GM12891 (cell line): ENCODE data around the gene ZNF514.

Experiments
- DNase-seq: peaks from one replicate; pipeline ENCODE4 v3.0.0; 2011; ENCODE audit warnings: low spot score; ENCODE audit not compliant: insufficient read length
- FAIRE-seq: peaks from 2 replicates; lab custom pipeline; 2011; peaks lifted over from hg19 to GRCh38; lab: Jason Lieb, UNC
- PAX5 ChIP-seq: IDR thresholded peaks from 2 replicates; pipeline ENCODE4 v1.6.1; 2011; ENCODE audit warnings: low read length, moderate library complexity, mild to moderate bottlenecking; ENCODE audit not compliant: insufficient read depth, severe bottlenecking
- POLR2A ChIP-seq: IDR thresholded peaks from 2 replicates; pipeline ENCODE4 v1.6.1; 2011; ENCODE audit warnings: low read depth, low read length, control low read depth
- POLR2AphosphoS5 ChIP-seq: IDR thresholded peaks from 2 replicates; pipeline ENCODE4 v1.6.1; 2011; ENCODE audit warnings: low read depth, low read length, control low read depth
- POU2F2 ChIP-seq: IDR thresholded peaks from 2 replicates; pipeline ENCODE4 v1.6.1; 2011; ENCODE audit warnings: low read depth, mild to moderate bottlenecking, control low read depth, low read length, moderate library complexity
- SPI1 ChIP-seq: IDR thresholded peaks from 2 replicates; pipeline ENCODE4 v1.6.1; 2011; ENCODE audit warnings: low read depth, low read length, control low read depth
- TAF1 ChIP-seq: IDR thresholded peaks from 2 replicates; pipeline ENCODE4 v1.6.1; 2011; ENCODE audit warnings: low read depth, low read length, control low read depth

The ZNF514 gene

DNA sequence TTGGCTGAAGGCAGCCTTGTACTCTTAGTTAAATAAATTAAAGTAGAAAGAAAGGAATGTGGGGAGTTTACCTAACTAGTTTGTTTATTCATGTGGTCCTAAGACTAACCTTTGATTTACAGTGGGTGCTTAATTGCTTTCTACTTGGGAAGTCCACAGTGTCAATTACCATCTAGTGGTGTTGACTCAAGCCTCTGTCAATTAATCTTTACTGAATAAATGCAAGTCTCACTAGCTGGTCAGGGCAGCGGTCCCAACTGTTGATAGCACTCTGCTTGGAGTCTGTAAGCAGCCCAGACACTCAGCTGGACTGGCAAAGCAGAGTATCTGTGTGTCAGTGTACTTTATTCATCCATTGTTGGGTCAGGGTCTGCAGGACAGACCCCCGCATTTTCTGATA, 15.8 kb downstream of the ZNF514 start:
- DNase-seq (no peak), FAIRE-seq (no peak)
- no peak for TF ChIP-seq POLR2A
- TF ChIP-seq POLR2AphosphoS5: no peak
- no peak for TF ChIP-seq PAX5
- no peak for TF ChIP-seq POU2F2
- no peak for TF ChIP-seq TAF1
- TF ChIP-seq SPI1: no peak

DNA sequence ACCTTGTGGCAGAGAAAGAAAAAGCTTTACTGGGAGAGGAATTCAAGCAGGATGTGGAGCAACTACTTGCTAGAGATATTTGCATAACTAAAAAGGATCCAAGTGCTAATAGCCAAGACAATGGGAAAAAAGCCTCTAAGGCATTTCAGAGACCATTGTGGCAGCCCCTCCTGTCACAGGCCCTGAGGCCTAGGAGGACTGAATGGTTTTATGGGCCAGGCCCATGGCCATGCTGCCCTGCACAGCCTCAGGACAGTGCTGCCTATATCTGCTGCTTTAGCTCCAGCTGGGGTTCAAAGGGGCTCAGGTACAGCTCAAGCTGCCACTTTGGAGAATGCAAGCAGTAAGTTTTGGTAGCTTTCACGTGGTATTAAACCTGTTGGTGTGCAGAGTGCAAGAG, 20.9 kb downstream of the ZNF514 start:
- DNase-seq (no peak), FAIRE-seq (no peak)
- TF ChIP-seq TAF1: no peak

DNA sequence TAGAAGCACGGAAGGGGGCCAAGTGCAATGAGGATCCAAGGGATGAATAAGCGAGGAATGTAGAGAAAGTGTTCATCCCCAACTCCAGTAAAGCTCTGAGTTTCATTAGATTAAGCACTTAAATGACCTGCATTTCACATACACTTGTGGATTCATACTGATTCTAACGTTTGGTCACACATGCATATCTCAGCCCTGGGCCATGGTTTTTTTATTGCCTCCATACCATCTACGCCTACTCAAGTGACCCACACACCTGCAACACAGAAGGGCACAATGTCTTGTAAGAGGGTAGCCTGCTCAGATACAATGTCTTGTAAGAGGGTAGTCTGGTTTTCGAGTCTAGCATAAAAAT, 37.5 kb downstream of the ZNF514 start:
- TF ChIP-seq PAX5 (no peak), POLR2AphosphoS5 (no peak), POLR2A (no peak), TAF1 (no peak), SPI1 (no peak), POU2F2 (no peak)
- FAIRE-seq (peak; percentile 31), DNase-seq (peak; percentile 3)

DNA sequence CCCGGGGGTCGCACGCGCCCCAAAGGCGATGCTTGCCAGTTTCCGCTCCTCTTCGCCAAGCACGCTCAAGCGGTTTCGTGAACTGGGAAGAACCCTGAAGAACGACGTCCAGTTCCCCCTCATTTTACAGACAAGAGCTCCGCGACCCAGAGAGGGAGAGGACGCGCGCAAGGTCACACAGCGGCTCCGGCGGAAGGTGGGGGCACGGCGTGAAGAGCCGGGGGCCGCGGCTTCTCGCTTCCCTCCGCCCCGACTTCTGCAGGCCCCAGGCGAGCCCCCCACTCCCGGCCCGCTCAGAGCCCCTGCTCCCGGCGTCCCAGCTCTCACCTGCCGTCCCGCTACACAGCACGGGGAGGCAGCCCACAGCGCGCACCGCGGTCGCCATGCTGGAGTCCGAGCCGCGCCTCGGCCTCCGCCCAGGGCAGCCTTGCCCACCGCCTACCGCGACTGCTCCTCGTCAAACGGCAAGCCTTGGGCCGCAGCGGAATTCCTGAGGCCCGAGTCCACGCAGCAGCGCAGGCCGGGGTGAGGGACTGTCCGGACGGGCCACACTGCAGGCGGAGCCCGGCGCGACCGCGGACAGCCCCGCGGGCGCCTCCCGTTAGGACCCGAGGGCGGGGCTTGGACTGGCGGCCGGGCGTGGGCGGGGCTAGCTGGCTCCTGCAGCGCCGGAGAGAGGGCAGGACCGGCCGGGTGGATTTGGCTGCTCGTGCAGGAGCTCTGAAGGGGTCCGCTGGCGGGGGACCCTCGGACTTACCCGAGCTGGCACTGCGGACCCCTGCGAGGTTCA, 38.0 kb downstream of the ZNF514 start, which contains the start of gene MRPS5:
TSS of gene MRPS5 (minus strand) at position 402 of the 790 bp plus-strand sequence. CDS start at position 385, 17 bp downstream.
- FAIRE-seq: peak; percentile 76
- peak; percentile 92 for DNase-seq
- TF ChIP-seq POLR2A (peak; percentile 82), POLR2AphosphoS5 (peak; percentile 68; the same call in 1 of the 2 replicates), POU2F2 (no peak; the same call in 1 of the 2 replicates), PAX5 (peak; percentile 20), SPI1 (no peak), TAF1 (peak; percentile 85)

DNA sequence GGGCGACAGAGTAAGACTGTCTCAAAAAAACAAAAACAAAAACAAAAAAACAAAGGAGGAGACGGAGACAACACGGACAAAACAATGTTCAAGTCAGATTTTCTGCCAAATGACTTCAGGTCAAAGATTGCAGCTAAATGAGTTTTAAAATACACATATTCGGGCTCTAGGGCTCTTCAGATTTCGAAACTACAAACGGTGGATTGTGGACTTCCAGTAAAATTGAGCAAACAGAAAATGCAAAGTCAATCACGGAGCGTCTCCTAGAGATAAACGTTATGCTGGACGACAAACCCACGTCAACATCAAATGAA, 38.6 kb downstream of the ZNF514 start:
- TF ChIP-seq POU2F2 (no peak), POLR2A (no peak), SPI1 (no peak), PAX5 (no peak), TAF1 (no peak), POLR2AphosphoS5 (no peak)
- DNase-seq (no peak), FAIRE-seq (no peak)

DNA sequence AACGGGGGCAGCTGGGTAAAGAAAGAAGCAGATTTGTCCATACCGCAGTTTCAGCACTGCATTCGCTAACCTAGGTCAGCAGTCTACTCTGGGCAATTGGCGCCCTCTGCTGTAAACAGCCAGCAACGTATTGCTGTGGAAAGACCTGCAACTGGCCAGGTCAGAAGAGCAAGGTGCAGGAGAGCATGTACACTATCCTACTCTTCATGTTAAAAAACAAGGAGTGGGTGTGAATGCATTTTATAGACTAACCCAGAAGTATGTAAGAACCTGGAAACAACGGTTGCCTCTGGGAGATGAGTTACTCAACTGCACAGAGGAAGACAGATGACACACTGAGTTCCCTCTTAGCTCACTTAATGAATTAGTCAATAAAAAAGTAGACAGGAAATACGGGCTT, 44.2 kb downstream of the ZNF514 start:
- FAIRE-seq: peak; percentile 85
- no peak for TF ChIP-seq POLR2A
- peak; percentile 21 for DNase-seq

DNA sequence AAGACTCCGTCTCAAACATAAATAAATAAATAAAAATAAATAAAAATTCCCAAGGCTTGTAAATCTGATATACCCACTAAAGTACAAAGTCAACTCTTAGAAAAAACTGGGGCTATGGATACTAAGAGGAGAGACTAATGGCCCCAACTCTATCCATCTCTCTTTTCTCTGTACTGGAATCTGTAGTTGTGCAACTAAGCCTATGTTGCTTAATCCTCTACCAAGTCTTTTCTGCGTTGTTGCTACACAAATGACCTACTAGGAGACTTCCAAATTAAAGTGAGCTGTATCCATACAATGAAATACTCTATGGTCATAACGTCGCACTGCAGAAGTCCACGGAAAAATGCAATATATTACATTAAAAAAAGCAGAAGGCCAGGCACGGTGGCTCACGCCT, 46.2 kb downstream of the ZNF514 start:
- FAIRE-seq: no peak
- no peak for DNase-seq
- TF ChIP-seq PAX5 (no peak), POLR2AphosphoS5 (no peak)

DNA sequence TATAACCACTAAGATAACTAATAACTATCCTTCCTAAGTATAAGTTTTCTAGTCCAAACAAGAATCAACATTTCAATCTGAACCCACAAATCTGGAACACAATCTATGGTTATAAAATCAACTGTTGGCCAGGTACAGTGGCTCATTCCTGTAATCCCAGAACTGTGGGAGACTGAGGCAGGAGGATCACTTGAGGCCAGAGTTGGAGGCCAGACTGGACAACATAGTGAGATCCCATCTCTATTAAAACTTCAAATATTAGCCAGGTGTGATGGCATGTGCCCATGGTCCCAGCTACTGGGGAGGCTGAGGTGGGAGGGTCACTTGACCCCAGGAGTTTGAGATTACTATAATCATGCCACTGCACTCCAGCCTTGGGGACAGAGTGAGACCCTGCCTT, 49.3 kb downstream of the ZNF514 start:
- FAIRE-seq (no peak), DNase-seq (no peak)
- TF ChIP-seq POLR2AphosphoS5 (no peak), SPI1 (no peak), TAF1 (no peak), POLR2A (no peak), POU2F2 (no peak), PAX5 (no peak)

DNA sequence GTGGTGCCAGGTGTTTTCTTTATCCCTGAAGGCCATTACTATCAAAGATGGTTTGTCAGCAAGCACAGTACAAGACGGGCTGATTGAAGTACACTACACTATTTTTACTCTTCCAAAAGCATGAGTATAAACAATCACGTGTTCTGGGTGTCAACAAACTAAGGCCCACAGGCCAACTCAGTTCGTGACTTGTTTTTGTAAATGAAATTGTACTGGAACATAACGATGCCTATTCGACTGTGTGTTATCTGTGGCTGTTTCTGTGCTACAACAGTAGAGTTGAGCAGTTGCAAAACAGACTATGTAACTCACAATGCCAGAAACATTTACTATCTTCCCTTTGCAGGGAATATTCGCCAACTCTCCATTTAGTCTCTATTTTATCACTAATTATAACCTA, 50.4 kb downstream of the ZNF514 start:
- DNase-seq (no peak), FAIRE-seq (no peak)
- no peak for TF ChIP-seq POLR2AphosphoS5
- no peak for TF ChIP-seq PAX5
- no peak for TF ChIP-seq POLR2A
- TF ChIP-seq POU2F2: no peak

DNA sequence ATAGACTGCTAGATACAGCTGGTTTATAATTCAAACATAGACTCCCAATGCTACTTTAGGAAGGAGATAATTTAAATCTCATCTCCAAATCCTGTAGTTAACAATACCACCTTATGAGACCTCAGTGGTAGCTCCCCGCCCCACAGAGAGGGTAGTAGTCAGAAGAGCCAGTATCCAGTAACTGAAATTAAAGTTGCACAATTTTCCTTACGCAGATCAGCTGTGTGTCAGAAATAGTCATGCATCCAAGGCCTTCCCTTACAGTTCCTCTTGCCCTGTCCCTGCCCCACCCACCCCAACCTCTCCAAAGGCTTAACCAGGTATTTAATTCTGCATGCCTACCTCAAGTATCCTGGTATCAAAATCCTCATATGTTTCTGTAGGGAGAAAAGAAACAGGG, 53.6 kb downstream of the ZNF514 start:
- TF ChIP-seq POLR2A (no peak), PAX5 (no peak), POLR2AphosphoS5 (no peak), SPI1 (no peak), POU2F2 (no peak)
- no peak for DNase-seq
- FAIRE-seq: no peak

DNA sequence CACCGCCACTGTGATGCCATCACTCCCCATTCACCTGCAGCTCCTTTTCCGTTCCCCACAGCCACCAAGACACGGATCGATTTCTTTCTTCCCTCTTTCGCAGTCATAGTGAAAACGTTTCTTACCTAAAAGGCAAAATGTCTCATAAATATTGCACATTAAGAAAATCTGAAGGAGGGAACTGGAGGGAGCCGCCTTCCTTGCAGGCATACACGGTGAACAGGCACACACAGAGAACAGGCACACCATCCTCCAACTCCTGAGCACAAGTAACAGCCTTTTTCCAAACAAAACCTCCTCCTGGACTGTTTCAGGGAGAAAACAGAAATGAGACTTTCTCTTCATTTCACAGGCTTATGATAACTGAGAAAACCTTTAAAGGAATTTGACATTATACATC, 55.0 kb downstream of the ZNF514 start:
- FAIRE-seq (no peak), DNase-seq (no peak)
- TF ChIP-seq POU2F2: no peak
- TF ChIP-seq TAF1: no peak
- TF ChIP-seq PAX5: no peak
- TF ChIP-seq POLR2A: no peak
- no peak for TF ChIP-seq SPI1
- no peak for TF ChIP-seq POLR2AphosphoS5
